BLaER1 (cell line): ENCODE results near the gene COL4A6.
"Not testable (repeated sequence)": the region's sequence is repeated elsewhere in the genome, so short reads cannot be mapped to it uniquely, and the experiment has no call there.

ENCODE experiments used
- H3K27ac ChIP-seq: shearing (Covaris generic); formaldehyde crosslinking; 2 replicates; pipeline ENCODE4 v1.8.1; 2022
- H3K27me3 ChIP-seq: shearing (Covaris generic); formaldehyde crosslinking; 2 replicates; pipeline ENCODE4 v1.8.1; 2022
- H3K36me3 ChIP-seq: shearing (Covaris generic); formaldehyde crosslinking; 2 replicates; pipeline ENCODE4 v1.8.1; 2022
- H3K4me1 ChIP-seq: shearing (Covaris generic); formaldehyde crosslinking; 2 replicates; pipeline ENCODE4 v1.8.1; 2022
- H3K4me2 ChIP-seq: shearing (Covaris generic); formaldehyde crosslinking; 2 replicates; pipeline ENCODE4 v1.8.1; 2022
- H3K4me3 ChIP-seq: shearing (Covaris generic); formaldehyde crosslinking; 2 replicates; pipeline ENCODE4 v1.8.1; 2022
- H3K9ac ChIP-seq: shearing (Covaris generic); formaldehyde crosslinking; 2 replicates; pipeline ENCODE4 v1.8.1; 2022
- H3K9me3 ChIP-seq: shearing (Covaris generic); formaldehyde crosslinking; 2 replicates; pipeline ENCODE4 v1.8.1; 2022
- H4K20me1 ChIP-seq: shearing (Covaris generic); formaldehyde crosslinking; 2 replicates; pipeline ENCODE4 v1.8.1; 2022
- Cebpa-rat ChIP-seq: shearing (Covaris generic); IDR thresholded peaks from 2 replicates; pipeline ENCODE4 v1.8.1; 2022

COL4A6 gene

GRCh38 chrX:108438110-108438623 lies at the start of gene COL4A6:
COL4A6 (minus strand) TSS chrX:108438422; CDS start chrX:108438196, 226 bp downstream.
- TF ChIP-seq Cebpa-rat: no peak
- no peak within 1 kb of the TSS for H3K9ac ChIP-seq

GRCh38 chrX:108485960-108486359 lies 47.7 kb upstream of the COL4A6 start:
- Histone ChIP-seq H3K4me1 (no peaks in the 10 kb centered on the region), H3K27me3 (peaks cover 55% of the 10 kb centered on the region), H3K9me3 (no peaks in the 10 kb centered on the region), H3K4me3 (no peak overlapping the region), H3K36me3 (no peaks in the 10 kb centered on the region), H3K9ac (no peak overlapping the region), H3K4me2 (no peak overlapping the region), H3K27ac (no peak overlapping the region), H4K20me1 (no peaks in the 10 kb centered on the region)
- no peak for TF ChIP-seq Cebpa-rat

More at GRCh38 chrX:108438110-108438623, at the start of gene COL4A6:
- Histone ChIP-seq H3K27ac (no peak within 1 kb of the TSS), H3K9me3 (no peaks in the 10 kb centered on the region), H3K27me3 (peaks cover 87% of the 10 kb centered on the region), H4K20me1 (no peaks in the 10 kb centered on the region), H3K4me3 (no peak within 1 kb of the TSS), H3K4me2 (no peak within 1 kb of the TSS), H3K36me3 (no peaks in the 10 kb centered on the region), H3K4me1 (no peaks in the 10 kb centered on the region)

GRCh38 chrX:108484251-108484650 lies 46.0 kb upstream of the COL4A6 start:
- H3K9me3 ChIP-seq: no peaks in the 10 kb centered on the region
- no peak overlapping the region for H3K4me2 ChIP-seq
- peaks cover 44% of the 10 kb centered on the region for H3K27me3 ChIP-seq
- TF ChIP-seq Cebpa-rat: no peak
- H3K36me3 ChIP-seq: no peaks in the 10 kb centered on the region
- H3K4me3 ChIP-seq: no peak overlapping the region
- no peak overlapping the region for H3K9ac ChIP-seq
- H3K27ac ChIP-seq: no peak overlapping the region
- no peaks in the 10 kb centered on the region for H4K20me1 ChIP-seq
- no peaks in the 10 kb centered on the region for H3K4me1 ChIP-seq

- H3K4me1 ChIP-seq, H3K27ac ChIP-seq, H3K9ac ChIP-seq, H3K36me3 ChIP-seq, H3K9me3 ChIP-seq, H4K20me1 ChIP-seq, H3K4me2 ChIP-seq, H3K4me3 ChIP-seq: not testable (repeated sequence)
- peaks cover 38% of the 10 kb centered on the region for H3K27me3 ChIP-seq
Observed at GRCh38 chrX:108481528-108481927, 43.3 kb upstream of the COL4A6 start.

- no peaks in the 10 kb centered on the region for H3K4me1 ChIP-seq
Observed at GRCh38 chrX:108473979-108474378, 35.8 kb upstream of the COL4A6 start.

GRCh38 chrX:108468486-108468885 lies 30.3 kb upstream of the COL4A6 start:
- no peak overlapping the region for H3K9ac ChIP-seq

More at GRCh38 chrX:108473979-108474378, 35.8 kb upstream of the COL4A6 start:
- Histone ChIP-seq H3K36me3 (no peaks in the 10 kb centered on the region), H3K4me3 (no peak overlapping the region), H3K9ac (no peak overlapping the region), H3K27ac (no peak overlapping the region), H3K27me3 (peaks cover 24% of the 10 kb centered on the region), H4K20me1 (no peaks in the 10 kb centered on the region), H3K4me2 (no peak overlapping the region), H3K9me3 (0 out of 2 replicates have a peak, but pooled peaks cover 7% of the 10 kb centered on the region)
- TF ChIP-seq Cebpa-rat: no peak

GRCh38 chrX:108464604-108465003 lies 26.4 kb upstream of the COL4A6 start:
- no peak overlapping the region for H3K4me2 ChIP-seq
- no peaks in the 10 kb centered on the region for H3K4me1 ChIP-seq
- no peaks in the 10 kb centered on the region for H3K36me3 ChIP-seq
- no peak for TF ChIP-seq Cebpa-rat
- no peak overlapping the region for H3K4me3 ChIP-seq
- no peak overlapping the region for H3K9ac ChIP-seq
- H3K9me3 ChIP-seq: no peaks in the 10 kb centered on the region
- H3K27me3 ChIP-seq: peaks cover 74% of the 10 kb centered on the region
- H4K20me1 ChIP-seq: no peaks in the 10 kb centered on the region; the same call in 1 of the 2 replicates
- H3K27ac ChIP-seq: no peak overlapping the region

More at GRCh38 chrX:108468486-108468885, 30.3 kb upstream of the COL4A6 start:
- H3K9me3 ChIP-seq: 0 out of 2 replicates have a peak, but pooled peaks cover 7% of the 10 kb centered on the region
- TF ChIP-seq Cebpa-rat: no peak
- H3K4me1 ChIP-seq: no peaks in the 10 kb centered on the region
- H3K4me3 ChIP-seq: no peak overlapping the region
- H3K36me3 ChIP-seq: no peaks in the 10 kb centered on the region
- H4K20me1 ChIP-seq: no peaks in the 10 kb centered on the region; the same call in 1 of the 2 replicates
- H3K27me3 ChIP-seq: peaks cover 62% of the 10 kb centered on the region
- no peak overlapping the region for H3K4me2 ChIP-seq
- H3K27ac ChIP-seq: no peak overlapping the region

- Histone ChIP-seq H3K36me3 (no peaks in the 10 kb centered on the region), H3K9me3 (no peaks in the 10 kb centered on the region), H3K4me1 (no peaks in the 10 kb centered on the region), H3K27ac (no peak overlapping the region), H3K4me3 (no peak overlapping the region), H4K20me1 (no peaks in the 10 kb centered on the region), H3K27me3 (peaks cover 68% of the 10 kb centered on the region), H3K4me2 (no peak overlapping the region), H3K9ac (no peak overlapping the region)
- no peak for TF ChIP-seq Cebpa-rat
Observed at GRCh38 chrX:108456971-108457477, 18.8 kb upstream of the COL4A6 start.

- no peaks in the 10 kb centered on the region for H3K4me1 ChIP-seq
- no peak overlapping the region for H3K4me2 ChIP-seq
- H3K9ac ChIP-seq: no peak overlapping the region
- no peak overlapping the region for H3K27ac ChIP-seq
- H4K20me1 ChIP-seq: no peaks in the 10 kb centered on the region
- no peak overlapping the region for H3K4me3 ChIP-seq
- H3K9me3 ChIP-seq: no peaks in the 10 kb centered on the region
- H3K27me3 ChIP-seq: peaks cover 59% of the 10 kb centered on the region
- no peaks in the 10 kb centered on the region for H3K36me3 ChIP-seq
- no peak for TF ChIP-seq Cebpa-rat
Observed at GRCh38 chrX:108453841-108454240, 15.6 kb upstream of the COL4A6 start.

- no peaks in the 10 kb centered on the region; the same call in 1 of the 2 replicates for H3K9me3 ChIP-seq
- no peak for TF ChIP-seq Cebpa-rat
- H3K27me3 ChIP-seq: peaks cover 64% of the 10 kb centered on the region
- no peak overlapping the region for H3K9ac ChIP-seq
- no peak overlapping the region for H3K27ac ChIP-seq
- no peaks in the 10 kb centered on the region for H3K36me3 ChIP-seq
- H3K4me1 ChIP-seq: no peaks in the 10 kb centered on the region
- no peak overlapping the region for H3K4me2 ChIP-seq
- no peak overlapping the region for H3K4me3 ChIP-seq
- no peaks in the 10 kb centered on the region for H4K20me1 ChIP-seq
Observed at GRCh38 chrX:108447303-108447702, 9.1 kb upstream of the COL4A6 start.
